Panc1 (cell line): ENCODE measurements around the gene CHMP1A. TPM values are rescaled to one million over a fixed set of nuclear protein-coding genes. Genes with fewer than 3 reads are reported as not detected.

ENCODE experiments used
- ATAC-seq: fragments of 200-7000 bp; cut with Tn5 transposase; 2 replicates; pipeline ENCODE4 v1.9.1; 2020; ENCODE audit warnings: mild to moderate bottlenecking, moderate library complexity
- BruUV-seq: library from RNA; stranded (reverse); fragments of 400-500 nt; replicated peaks from 2 replicates; lab custom pipeline; 2021; lab: Mats Ljungman, UMichigan
- CTCF ChIA-PET: fragments of 300-600 bp; sonication (Branson Sonifier 250); formaldehyde crosslinking; loops from one replicate; lab custom pipeline; 2022; ENCODE audit warnings: antibody characterized with exemption; lab: Charles Lee
- POLR2A ChIA-PET: fragments of 300-600 bp; sonication (Branson Sonifier 250); formaldehyde crosslinking; loops from one replicate; lab custom pipeline; 2022; ENCODE audit warnings: antibody characterized with exemption; lab: Charles Lee
- DNase-seq: peaks from one replicate; pipeline ENCODE4 v3.0.0-alpha.2; 2010; ENCODE audit warnings: low read depth, low spot score
- H3K27ac ChIP-seq: 2 replicates; pipeline ENCODE4 v1.5.1; 2011; ENCODE audit warnings: mild to moderate bottlenecking, low read length, inconsistent platforms
- H3K27me3 ChIP-seq: fragments of 200-500 bp; sonication (Bioruptor generic); 2 replicates; pipeline ENCODE4 v1.6.0; 2014; ENCODE audit warnings: low read length, inconsistent platforms; ENCODE audit not compliant: control insufficient read depth, insufficient read depth
- H3K36me3 ChIP-seq: fragments of 200-500 bp; sonication (Bioruptor generic); 2 replicates; pipeline ENCODE4 v1.5.1; 2014; ENCODE audit warnings: inconsistent platforms, mild to moderate bottlenecking, low read length, moderate library complexity; ENCODE audit not compliant: control insufficient read depth, insufficient read depth
- H3K4me1 ChIP-seq: 2 replicates; pipeline ENCODE4 v1.5.1; 2011; ENCODE audit warnings: inconsistent platforms, mild to moderate bottlenecking, low read length, moderate library complexity; ENCODE audit not compliant: control insufficient read depth, insufficient read depth
- H3K4me3 ChIP-seq, 2 experiments: 2 replicates each; pipeline ENCODE4 v1.5.1; 2011 to 2012; ENCODE audit warnings: low read depth in 2 of 2, low read length in 2 of 2, mild to moderate bottlenecking in 2 of 2, inconsistent platforms in 1 of 2, moderate library complexity in 1 of 2
- H3K9me3 ChIP-seq: fragments of 200-500 bp; sonication (Bioruptor generic); 2 replicates; pipeline ENCODE4 v1.5.1; 2014; ENCODE audit warnings: low read depth, mild to moderate bottlenecking, inconsistent platforms, low read length, moderate library complexity; ENCODE audit not compliant: control insufficient read depth, insufficient read depth
- POLR2AphosphoS5 ChIP-seq: IDR thresholded peaks from 2 replicates; pipeline ENCODE4 v1.6.1; 2012; ENCODE audit warnings: mild to moderate bottlenecking, low read depth, low read length, moderate library complexity
- SIN3A ChIP-seq: IDR thresholded peaks from 2 replicates; pipeline ENCODE4 v1.6.1; 2012; ENCODE audit warnings: low read depth, mild to moderate bottlenecking, low read length, moderate library complexity, borderline replicate concordance; ENCODE audit not compliant: insufficient read depth
- TCF7L2 ChIP-seq: IDR thresholded peaks from 2 replicates; pipeline ENCODE4 v1.6.1; 2011; ENCODE audit warnings: mild to moderate bottlenecking, low read depth, low read length, inconsistent platforms
- in situ Hi-C: cut with HindIII; loops from 2 replicates; pipeline ENCODE4 v1.10.0; 2016; ENCODE audit warnings: low sequenced_read_pairs, low pct_unique_long_range_greater_than_20kb
- intact Hi-C: fragments of 100-400 bp; cut with micrococcal nuclease; formaldehyde crosslinking; loops from one replicate; pipeline ENCODE4 v1.10.0; 2022; ENCODE audit not compliant: unreplicated experiment
- total RNA-seq: library from RNA; stranded (reverse); gene quantifications from one replicate; pipeline ENCODE4 v1.2.1, GENCODE V29; 2021; ENCODE audit not compliant: unreplicated experiment
- TF ChIP-seq, protein P1 (sequence below): fragments of 450-650 bp; IDR thresholded peaks from 2 replicates; pipeline ENCODE4 v1.5.1; 2017; ENCODE audit warnings: mild to moderate bottlenecking
- TF ChIP-seq, protein P2 (sequence below), 2 experiments: IDR thresholded peaks; 2 replicates each; pipeline ENCODE4 v1.6.1; 2011 to 2012; ENCODE audit warnings: low read depth in 2 of 2, control low read depth in 1 of 2, low read length in 1 of 2, mild to moderate bottlenecking in 1 of 2, moderate library complexity in 1 of 2; ENCODE audit not compliant: insufficient read depth in 1 of 2

CHMP1A gene
- total RNA-seq, 1 experiment from 2014 or later: 98.0 TPM

DNA sequence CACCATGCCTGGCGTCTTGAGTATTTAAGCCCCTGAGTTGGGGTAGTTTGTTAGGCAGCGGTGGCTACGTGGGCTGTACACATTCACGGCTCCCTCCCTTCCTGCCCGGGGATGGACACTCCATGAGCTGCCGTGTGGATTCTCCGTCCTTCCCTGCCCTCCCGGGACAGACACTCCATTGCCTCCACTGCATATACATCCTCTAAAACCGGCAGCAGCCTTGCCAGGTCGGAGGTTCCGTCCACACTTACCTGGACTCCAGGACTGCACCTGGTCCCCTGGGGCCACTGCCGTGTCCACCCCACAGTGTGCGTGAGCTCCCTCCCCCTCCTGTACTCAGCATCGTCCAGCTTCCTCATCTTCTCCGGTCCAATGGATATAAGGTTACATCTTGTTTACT, 47.5 kb upstream of the CHMP1A start:
- H3K27me3 ChIP-seq: no peaks in the 10 kb centered on the region
- in situ Hi-C loops (no loop called here), intact Hi-C loops (no loop called here)
- no TSS peak for BruUV-seq
- ATAC-seq: no peak
- ChIA-PET CTCF (interaction anchor here (1.4 kb wide), 1 partner anchor 88 kb away, joined by 4 read pairs; no protein-coding TSS in a partner anchor), POLR2A (no interaction called here)
- H3K9me3 ChIP-seq: no peaks in the 10 kb centered on the region
- no peak overlapping the region for H3K27ac ChIP-seq
- H3K4me3 ChIP-seq: no peak overlapping the region
- 0 out of 2 replicates have a peak, but pooled peaks cover 8% of the 10 kb centered on the region for H3K4me1 ChIP-seq
- H3K36me3 ChIP-seq: no peaks in the 10 kb centered on the region; the same call in 1 of the 2 replicates
- no peak for DNase-seq
- TF ChIP-seq POLR2AphosphoS5 (no peak), SIN3A (no peak), TCF7L2 (no peak)
- TF ChIP-seq, protein P1, sequence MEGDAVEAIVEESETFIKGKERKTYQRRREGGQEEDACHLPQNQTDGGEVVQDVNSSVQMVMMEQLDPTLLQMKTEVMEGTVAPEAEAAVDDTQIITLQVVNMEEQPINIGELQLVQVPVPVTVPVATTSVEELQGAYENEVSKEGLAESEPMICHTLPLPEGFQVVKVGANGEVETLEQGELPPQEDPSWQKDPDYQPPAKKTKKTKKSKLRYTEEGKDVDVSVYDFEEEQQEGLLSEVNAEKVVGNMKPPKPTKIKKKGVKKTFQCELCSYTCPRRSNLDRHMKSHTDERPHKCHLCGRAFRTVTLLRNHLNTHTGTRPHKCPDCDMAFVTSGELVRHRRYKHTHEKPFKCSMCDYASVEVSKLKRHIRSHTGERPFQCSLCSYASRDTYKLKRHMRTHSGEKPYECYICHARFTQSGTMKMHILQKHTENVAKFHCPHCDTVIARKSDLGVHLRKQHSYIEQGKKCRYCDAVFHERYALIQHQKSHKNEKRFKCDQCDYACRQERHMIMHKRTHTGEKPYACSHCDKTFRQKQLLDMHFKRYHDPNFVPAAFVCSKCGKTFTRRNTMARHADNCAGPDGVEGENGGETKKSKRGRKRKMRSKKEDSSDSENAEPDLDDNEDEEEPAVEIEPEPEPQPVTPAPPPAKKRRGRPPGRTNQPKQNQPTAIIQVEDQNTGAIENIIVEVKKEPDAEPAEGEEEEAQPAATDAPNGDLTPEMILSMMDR: no peak
- TF ChIP-seq, protein P2, sequence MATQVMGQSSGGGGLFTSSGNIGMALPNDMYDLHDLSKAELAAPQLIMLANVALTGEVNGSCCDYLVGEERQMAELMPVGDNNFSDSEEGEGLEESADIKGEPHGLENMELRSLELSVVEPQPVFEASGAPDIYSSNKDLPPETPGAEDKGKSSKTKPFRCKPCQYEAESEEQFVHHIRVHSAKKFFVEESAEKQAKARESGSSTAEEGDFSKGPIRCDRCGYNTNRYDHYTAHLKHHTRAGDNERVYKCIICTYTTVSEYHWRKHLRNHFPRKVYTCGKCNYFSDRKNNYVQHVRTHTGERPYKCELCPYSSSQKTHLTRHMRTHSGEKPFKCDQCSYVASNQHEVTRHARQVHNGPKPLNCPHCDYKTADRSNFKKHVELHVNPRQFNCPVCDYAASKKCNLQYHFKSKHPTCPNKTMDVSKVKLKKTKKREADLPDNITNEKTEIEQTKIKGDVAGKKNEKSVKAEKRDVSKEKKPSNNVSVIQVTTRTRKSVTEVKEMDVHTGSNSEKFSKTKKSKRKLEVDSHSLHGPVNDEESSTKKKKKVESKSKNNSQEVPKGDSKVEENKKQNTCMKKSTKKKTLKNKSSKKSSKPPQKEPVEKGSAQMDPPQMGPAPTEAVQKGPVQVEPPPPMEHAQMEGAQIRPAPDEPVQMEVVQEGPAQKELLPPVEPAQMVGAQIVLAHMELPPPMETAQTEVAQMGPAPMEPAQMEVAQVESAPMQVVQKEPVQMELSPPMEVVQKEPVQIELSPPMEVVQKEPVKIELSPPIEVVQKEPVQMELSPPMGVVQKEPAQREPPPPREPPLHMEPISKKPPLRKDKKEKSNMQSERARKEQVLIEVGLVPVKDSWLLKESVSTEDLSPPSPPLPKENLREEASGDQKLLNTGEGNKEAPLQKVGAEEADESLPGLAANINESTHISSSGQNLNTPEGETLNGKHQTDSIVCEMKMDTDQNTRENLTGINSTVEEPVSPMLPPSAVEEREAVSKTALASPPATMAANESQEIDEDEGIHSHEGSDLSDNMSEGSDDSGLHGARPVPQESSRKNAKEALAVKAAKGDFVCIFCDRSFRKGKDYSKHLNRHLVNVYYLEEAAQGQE (IDR thresholded peaks at IDR 0.05; ENCODE audit: insufficient read depth in 1 of 2, low read depth in 2 of 2, low read length in 1 of 2): no peak

DNA sequence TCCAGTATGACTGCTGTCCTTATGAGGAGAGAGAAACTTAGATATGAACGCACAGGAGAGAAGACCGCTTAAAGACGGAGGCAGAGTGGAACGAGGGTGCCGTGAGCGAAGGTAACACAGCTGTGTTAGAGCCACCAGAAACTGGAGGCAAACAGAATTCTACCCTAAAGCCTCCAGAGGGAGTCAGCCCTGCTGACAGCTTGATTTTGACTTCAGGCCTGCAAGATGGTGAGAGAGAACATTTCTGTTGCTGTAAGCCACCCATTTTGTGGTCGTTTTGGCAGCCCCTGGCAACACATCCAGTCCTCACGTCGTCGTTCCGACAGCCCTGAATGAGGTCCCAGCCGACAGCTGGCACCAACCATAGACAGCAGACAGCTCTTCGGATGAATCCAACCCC, 46.8 kb upstream of the CHMP1A start:
- in situ Hi-C loops: no loop called here
- no peak overlapping the region for H3K27ac ChIP-seq
- ATAC-seq (no peak), DNase-seq (no peak)
- intact Hi-C loops: no loop called here
- TF ChIP-seq, protein P2 (IDR thresholded peaks at IDR 0.05; ENCODE audit: insufficient read depth in 1 of 2, low read depth in 2 of 2, low read length in 1 of 2): no peak
- TF ChIP-seq POLR2AphosphoS5 (no peak), SIN3A (no peak), TCF7L2 (no peak)
- TF ChIP-seq, protein P1: no peak
- no TSS peak for BruUV-seq
- H3K4me3 ChIP-seq: no peak overlapping the region
- H3K27me3 ChIP-seq: no peaks in the 10 kb centered on the region
- no peaks in the 10 kb centered on the region; the same call in 1 of the 2 replicates for H3K36me3 ChIP-seq
- POLR2A ChIA-PET: interaction anchor here (0.6 kb wide), 1 partner anchor 34 kb away, joined by 4 read pairs; no protein-coding TSS in a partner anchor
- CTCF ChIA-PET: no interaction called here
- 0 out of 2 replicates have a peak, but pooled peaks cover 8% of the 10 kb centered on the region for H3K4me1 ChIP-seq
- no peaks in the 10 kb centered on the region for H3K9me3 ChIP-seq
